BE2C (cell line): ENCODE measurements around the gene GARS1.

Experiments
- DNase-seq: peaks from one replicate; pipeline ENCODE4 v3.0.0-alpha.2; 2020
- H3K27me3 ChIP-seq: fragments of 250-450 bp; sonication (Bioruptor Pico); 2 replicates; pipeline ENCODE4 v1.5.1; 2020; ENCODE audit warnings: mild to moderate bottlenecking
- H3K36me3 ChIP-seq: fragments of 250-450 bp; sonication (Bioruptor Pico); 2 replicates; pipeline ENCODE4 v1.5.1; 2020; ENCODE audit warnings: mild to moderate bottlenecking
- H3K4me1 ChIP-seq: fragments of 250-450 bp; sonication (Bioruptor Pico); 2 replicates; pipeline ENCODE4 v1.5.1; 2020
- H3K4me3 ChIP-seq: 2 replicates; pipeline ENCODE4 v1.5.1; 2011; ENCODE audit warnings: low read depth, low read length
- H3K9me3 ChIP-seq: fragments of 250-450 bp; sonication (Bioruptor Pico); 2 replicates; pipeline ENCODE4 v1.5.1; 2020
- TF ChIP-seq, protein P1 (sequence below): IDR thresholded peaks from 2 replicates; pipeline ENCODE4 v1.5.1; 2012; ENCODE audit warnings: mild to moderate bottlenecking, low read depth, low read length

GARS1 gene

DNA sequence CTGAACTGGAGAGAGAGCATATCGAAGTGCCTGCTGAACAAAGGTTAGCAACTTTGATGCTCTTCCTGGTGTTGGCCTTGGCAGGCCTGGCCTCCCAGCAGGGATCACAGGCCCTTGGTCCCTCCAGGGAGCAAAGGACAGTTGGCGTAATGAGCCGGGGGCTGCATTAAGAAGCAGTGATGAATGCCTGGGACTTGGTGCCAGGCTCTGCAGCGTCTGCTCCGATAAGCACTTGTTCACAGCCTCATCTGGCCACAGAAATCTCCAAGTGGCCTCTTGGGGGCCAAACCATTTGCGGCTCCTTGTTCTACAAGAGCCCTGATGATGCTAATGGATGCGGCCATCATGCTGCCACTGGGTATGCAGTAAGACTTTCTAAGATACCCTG lies 55.7 kb downstream of the GARS1 start:
- TF ChIP-seq, protein P1, sequence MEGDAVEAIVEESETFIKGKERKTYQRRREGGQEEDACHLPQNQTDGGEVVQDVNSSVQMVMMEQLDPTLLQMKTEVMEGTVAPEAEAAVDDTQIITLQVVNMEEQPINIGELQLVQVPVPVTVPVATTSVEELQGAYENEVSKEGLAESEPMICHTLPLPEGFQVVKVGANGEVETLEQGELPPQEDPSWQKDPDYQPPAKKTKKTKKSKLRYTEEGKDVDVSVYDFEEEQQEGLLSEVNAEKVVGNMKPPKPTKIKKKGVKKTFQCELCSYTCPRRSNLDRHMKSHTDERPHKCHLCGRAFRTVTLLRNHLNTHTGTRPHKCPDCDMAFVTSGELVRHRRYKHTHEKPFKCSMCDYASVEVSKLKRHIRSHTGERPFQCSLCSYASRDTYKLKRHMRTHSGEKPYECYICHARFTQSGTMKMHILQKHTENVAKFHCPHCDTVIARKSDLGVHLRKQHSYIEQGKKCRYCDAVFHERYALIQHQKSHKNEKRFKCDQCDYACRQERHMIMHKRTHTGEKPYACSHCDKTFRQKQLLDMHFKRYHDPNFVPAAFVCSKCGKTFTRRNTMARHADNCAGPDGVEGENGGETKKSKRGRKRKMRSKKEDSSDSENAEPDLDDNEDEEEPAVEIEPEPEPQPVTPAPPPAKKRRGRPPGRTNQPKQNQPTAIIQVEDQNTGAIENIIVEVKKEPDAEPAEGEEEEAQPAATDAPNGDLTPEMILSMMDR = no peak
- Histone ChIP-seq H3K4me3 (no peak overlapping the region), H3K27me3 (no peaks in the 10 kb centered on the region), H3K36me3 (peaks cover 8% of the 10 kb centered on the region), H3K9me3 (no peaks in the 10 kb centered on the region), H3K4me1 (peaks cover 7% of the 10 kb centered on the region; the same call in 1 of the 2 replicates)
- DNase-seq = no peak

DNA sequence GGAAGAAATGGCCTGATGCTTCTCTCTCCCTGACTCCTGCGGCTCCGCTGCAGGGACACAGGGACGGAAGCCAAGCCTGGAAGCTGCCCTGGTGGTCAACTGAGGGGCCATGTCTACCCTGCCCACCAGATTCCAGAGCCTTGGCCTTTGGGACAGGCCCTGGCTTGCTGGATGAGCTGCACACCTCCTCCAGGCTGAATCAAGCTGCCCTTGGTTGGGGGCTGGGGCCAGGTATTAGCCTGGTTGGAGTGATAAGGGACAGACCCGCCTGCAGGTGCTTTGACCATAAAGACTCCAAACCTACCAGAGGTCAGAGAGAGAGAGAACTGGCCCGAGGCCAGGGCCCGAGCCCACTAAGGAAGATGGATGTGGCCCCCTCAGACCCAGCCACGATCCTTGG lies 57.5 kb downstream of the GARS1 start:
- Histone ChIP-seq H3K36me3 (no peaks in the 10 kb centered on the region; the same call in none of the 2 replicates), H3K9me3 (no peaks in the 10 kb centered on the region), H3K4me1 (peaks cover 15% of the 10 kb centered on the region), H3K4me3 (no peak overlapping the region), H3K27me3 (no peaks in the 10 kb centered on the region)
- TF ChIP-seq, protein P1 = no peak
- no peak for DNase-seq

DNA sequence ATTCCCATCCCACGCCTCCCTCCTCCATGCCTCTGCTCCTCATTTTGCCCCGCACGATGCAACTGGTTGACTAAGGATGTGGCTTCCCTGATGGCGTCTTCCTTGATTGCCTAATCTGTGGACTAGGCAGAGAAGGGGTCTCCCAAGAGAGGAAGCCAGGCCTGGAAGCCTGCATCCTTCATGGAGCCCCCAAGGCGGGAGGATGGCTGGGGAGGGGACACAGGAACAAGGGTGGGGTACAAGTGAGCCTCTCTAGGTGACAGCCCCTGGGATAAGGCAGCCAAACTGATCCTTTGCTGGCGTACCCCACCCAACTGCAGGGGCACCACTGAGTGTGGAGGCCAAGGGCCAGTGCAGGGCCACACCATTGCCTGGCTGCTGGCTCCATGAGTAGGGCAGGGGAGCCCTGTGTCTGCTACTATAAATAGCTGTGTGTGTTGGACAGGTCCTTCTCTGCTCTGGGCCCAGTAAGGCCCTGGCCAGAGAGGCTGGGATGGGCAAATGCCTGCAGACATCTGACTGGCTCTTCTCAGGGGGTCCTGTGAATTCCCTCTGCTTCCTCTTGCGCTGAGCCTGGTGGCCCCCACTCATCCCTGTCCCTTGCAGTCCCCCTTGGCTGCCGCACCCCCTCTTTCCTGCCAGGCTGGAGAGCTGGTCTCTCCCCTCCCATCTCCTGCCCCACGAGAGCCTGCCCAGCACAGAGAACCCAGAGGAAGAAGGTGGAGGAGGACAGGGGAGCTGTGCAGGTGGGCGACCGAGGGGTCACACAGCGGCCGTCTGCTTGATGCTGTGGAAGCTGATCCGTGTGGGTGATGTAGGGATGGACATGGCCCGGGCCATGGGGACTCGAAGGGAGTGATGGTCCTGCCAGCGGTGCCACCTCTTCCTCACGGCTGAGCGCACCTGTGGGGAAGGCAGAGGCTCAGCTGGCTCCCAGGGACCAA lies 58.3 kb downstream of the GARS1 start:
- H3K27me3 ChIP-seq = no peaks in the 10 kb centered on the region
- TF ChIP-seq, protein P1 = no peak

DNA sequence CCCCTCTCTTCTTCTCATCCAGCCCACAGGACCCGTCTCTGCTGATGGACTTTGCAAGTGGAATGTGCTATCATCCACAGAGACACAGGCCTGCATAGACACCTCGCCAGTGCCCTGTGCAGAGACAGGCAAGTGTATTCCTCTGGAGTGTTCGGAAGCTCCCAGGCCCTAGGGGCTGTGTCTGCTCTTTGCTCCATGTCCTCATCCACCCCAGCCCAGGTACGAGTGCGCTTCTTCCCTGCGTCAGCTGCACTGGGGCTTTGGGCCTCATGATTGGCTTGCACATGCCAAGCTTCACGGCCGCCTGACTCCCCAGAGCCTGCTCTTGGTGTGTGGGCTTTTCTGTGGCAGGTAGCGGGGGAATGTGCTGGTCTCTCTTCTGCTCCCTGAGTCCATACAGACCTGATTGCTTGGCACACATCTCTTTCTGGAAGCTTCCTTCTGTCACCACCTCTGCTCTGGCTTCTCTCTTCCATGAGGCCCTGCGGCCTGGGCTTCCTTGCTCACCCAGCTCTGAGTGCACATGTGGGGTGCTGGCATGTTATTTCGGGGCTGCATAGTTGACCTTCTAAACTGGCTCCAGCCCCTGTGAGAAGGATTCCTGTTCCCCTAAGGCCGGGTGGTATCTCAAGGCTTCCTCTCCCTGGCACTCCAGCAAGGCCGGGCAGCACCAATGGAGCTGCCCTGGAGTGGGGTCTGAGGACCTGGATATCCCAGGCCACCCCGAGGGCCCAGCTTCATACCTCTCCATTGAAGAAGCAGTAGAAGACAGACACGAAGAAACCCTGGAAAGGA lies 59.8 kb downstream of the GARS1 start:
- H3K4me3 ChIP-seq = no peak overlapping the region
- TF ChIP-seq, protein P1 = no peak
- no peaks in the 10 kb centered on the region; the same call in 1 of the 2 replicates for H3K36me3 ChIP-seq
- no peaks in the 10 kb centered on the region for H3K27me3 ChIP-seq
- H3K4me1 ChIP-seq = peaks cover 15% of the 10 kb centered on the region
- no peaks in the 10 kb centered on the region for H3K9me3 ChIP-seq
- DNase-seq = no peak

More for the DNA sequence above, 58.3 kb downstream of the GARS1 start:
- DNase-seq = no peak
- H3K9me3 ChIP-seq = no peaks in the 10 kb centered on the region
- peaks cover 15% of the 10 kb centered on the region for H3K4me1 ChIP-seq
- H3K36me3 ChIP-seq = no peaks in the 10 kb centered on the region; the same call in 1 of the 2 replicates
- no peak overlapping the region for H3K4me3 ChIP-seq

DNA sequence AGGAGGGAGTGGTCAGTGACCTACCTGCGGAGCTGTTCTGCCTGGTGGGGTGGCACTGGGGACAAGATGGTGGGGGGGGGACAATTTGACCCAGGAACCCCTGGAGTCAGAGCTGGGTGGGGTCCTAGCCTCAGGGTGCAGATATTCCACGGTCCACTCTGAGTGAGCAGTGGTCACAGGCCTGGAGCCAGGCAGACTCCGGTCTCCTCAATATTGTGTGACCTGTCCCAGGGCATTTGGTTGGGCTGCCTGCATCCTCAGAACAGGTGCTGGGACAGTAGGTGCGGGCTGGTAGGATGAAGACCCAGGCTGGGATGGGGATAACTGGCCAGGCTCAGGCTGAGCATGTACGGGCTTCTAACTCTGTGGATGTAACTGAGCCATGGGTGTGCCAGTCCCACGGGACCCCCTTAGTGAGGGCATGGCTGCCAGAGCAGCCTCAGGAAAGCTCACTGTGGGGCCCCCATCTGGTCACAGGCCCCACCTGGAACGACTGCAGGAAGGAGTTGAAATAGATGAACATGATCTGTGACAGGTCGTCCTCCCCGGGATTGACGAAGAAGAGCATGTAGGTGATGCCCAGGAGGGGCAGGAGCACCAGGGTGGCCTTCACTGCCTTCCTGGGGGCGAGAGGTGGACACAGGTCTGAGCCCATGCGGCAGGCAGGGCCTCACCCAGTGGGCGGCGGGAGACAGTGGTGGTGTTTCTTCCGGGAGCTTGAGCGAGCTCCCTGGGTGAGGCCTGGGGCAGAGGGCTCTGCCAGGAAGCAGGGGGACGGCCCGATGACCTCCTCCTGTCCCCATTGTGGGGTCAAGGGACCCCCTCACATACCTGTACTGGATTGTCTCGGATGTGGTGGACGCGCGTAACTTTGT lies 60.7 kb downstream of the GARS1 start:
- no peaks in the 10 kb centered on the region for H3K9me3 ChIP-seq
- no peak for DNase-seq
- H3K27me3 ChIP-seq = no peaks in the 10 kb centered on the region
- H3K4me1 ChIP-seq = peaks cover 8% of the 10 kb centered on the region
- no peak overlapping the region for H3K4me3 ChIP-seq
- TF ChIP-seq, protein P1 = no peak
- no peaks in the 10 kb centered on the region; the same call in 1 of the 2 replicates for H3K36me3 ChIP-seq
